ENCODE data around the gene TRPC4AP.

Gene TRPC4AP

GRCh38 chr20:34987288-34988190 is 105.1 kb downstream of the TRPC4AP start:
- no peak for DNase-seq (ENCODE audit: low spot score)

DNA sequence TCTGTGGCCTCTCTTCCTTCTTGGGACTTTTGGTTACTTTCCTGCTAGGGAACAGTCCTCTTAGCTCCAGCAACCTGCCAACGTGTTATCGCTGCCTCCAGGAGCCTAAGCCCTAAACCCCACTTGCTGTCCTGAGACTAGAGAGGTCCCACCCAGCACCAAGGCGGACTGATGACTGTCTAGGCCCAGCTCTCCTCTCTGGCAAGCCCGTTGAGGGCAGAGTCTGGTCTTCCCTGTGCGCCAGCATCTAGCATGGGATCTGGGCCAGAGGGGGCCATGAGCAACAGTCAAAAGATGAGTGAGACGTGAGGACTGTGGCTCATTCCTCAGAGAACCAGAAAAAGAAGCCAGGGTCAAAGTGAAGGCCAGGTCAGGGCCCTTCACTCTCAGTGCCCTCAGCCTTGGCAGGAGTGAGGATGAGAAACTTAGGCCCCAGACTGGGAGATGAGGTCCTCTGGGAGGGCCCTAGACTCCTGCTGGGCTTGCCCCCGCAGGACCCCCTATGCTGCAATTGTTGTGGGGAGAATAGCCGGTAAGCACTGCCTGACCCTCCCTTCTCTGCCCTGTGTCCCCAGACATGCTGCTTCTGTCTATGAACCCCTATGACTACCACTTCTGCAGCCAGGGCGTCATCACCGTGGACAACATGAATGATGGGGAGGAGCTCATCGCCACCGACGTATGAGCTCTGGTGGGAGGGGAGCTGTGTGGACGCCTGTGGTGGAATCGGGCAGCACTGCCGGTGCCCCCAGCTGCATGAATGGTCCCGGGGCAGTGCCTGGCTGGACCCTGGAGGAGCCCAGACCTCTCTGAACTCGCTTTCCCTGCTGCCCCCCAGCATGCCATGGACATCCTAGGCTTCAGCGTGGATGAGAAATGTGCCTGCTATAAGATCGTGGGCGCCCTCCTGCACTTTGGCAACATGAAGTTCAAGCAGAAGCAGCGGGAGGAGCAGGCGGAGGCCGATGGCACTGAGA is 106.0 kb downstream of the TRPC4AP start:
- no peak for DNase-seq (ENCODE audit: low spot score)

GRCh38 chr20:34985461-34986310 is 106.9 kb downstream of the TRPC4AP start:
- DNase-seq (ENCODE audit: low spot score), result no peak

DNA sequence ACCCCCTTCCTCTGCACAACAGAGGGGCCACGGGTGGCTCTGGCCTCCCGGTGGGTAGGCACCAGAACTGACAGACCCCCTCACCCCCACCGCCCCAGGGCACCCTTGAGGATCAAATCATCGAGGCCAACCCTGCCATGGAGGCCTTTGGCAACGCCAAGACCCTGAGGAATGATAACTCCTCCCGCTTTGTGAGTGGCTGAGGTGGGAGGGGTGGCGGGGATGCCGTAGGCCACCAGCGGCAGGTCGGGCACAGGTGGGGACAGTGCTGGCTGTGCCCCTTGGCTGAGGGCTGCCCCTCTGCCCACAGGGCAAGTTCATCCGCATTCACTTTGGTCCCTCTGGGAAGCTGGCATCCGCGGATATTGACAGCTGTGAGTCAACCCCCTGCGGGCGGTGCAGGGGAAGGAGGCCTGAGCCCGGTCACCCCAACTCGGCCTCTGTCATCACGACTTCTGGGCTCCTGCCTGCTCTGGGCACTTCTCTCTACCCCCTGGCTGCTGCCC is 107.8 kb downstream of the TRPC4AP start:
- DNase-seq (ENCODE audit: low spot score), result no peak

- DNase-seq (ENCODE audit: low spot score), result no peak
Observed at GRCh38 chr20:34983995-34984735, 108.4 kb downstream of the TRPC4AP start.

DNA sequence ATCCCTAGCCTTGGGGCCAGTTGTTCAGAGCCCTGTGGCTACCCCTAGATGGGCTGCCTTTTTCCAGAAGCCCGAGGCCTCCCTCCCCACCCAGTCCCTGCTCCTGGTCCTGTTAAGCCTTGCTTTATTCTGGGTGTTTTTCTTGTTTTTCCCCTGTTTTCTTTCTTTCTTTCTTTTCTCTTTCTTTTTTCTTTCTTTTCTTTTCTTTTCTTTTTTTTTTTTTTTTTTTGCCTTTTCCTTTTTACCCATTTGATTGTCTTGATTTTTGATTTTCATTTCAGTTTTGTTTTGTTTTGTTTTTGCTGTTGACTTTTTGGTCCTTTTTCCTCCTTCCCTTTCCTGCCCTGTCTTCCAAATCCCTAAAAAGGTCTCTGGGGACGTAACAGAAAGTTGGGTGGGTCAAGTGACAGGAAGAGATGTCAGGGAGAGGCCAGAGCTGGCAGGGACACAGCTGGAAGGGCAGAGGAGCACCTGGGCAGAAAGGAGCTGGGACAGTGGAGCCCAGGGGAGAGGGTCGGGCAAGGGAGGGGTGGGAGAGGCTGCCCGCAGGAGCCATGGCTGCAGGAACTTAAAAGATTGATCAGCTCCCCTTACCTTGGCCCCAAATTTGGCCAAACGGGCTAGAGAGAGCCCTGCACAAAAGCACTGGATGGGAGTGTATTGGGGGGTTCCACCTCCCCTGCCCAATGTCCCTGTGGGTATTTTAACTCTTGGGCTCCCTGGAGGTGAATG is 109.4 kb downstream of the TRPC4AP start:
- DNase-seq (ENCODE audit: low spot score), result no peak

DNA sequence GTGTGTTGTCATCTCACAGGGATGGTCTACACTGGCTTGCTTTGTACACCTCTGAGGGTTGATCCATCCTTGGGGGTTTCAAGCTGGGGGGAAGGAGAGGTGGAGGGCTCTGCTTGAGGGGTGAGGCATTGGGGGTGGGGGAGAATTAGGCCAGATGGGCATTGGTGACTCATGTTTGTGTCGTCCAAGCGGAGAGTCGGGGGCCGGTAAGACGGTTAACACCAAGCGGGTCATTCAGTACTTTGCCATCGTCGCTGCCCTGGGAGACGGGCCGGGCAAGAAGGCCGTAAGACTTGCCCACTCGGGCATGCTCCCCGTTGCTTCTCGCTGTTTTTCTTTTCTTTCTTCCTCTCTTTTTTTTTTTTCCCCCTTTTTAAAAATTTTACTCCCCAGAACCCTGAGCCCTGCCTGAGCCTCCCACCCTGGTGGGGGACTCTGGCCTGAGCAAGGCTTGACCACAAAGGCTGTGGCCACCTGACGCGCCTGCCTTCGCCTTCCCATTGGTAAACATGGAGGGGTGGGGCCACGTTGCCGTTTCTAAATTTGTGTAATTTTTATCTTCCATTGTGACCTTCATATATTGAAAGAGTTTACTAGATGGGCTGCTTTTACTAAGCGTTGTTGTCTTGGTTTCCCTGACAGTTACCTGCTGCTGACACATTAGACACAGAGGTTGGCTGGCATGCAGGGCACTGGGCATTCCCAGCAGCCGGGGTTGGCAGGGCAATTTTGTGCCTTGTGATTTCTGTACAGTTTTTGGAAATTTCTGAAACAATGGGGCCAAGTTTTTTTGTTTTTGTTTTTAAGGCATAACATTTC is 110.1 kb downstream of the TRPC4AP start:
- DNase-seq (ENCODE audit: low spot score), result no peak

DNA sequence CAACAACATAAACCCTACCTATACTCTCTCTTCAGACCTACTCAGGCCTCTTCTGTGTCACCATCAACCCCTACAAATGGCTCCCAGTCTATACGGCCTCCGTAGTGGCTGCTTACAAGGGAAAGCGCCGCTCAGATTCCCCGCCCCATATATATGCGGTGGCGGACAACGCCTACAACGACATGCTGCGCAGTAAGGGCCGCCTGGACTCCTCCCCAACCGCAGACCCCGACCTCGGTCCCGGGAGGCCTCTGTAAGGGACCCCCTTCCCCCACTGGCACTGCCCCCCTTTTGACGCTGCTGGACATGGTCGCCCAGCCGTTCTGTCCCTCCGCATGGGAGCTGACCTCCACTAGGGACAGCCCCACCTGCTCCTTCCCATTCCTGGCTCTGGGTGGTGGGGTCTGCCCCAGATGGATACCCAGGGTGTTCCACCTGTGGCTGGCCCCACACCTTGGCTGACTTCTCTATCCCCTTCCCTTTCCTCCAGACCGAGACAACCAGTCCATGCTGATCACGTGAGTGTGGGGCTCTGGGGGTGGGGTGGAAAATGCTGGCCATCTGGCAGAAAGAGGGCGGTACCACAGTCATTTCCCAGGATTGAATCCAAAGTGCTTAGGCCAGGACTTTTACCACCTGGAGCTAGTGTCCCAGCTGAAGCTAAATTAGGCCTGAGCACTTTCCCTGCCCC is 111.9 kb downstream of the TRPC4AP start:
- no peak for DNase-seq (ENCODE audit: low spot score)

- no peak for DNase-seq (ENCODE audit: low spot score)
Observed at GRCh38 chr20:34979366-34980153, 113.0 kb downstream of the TRPC4AP start.

DNA sequence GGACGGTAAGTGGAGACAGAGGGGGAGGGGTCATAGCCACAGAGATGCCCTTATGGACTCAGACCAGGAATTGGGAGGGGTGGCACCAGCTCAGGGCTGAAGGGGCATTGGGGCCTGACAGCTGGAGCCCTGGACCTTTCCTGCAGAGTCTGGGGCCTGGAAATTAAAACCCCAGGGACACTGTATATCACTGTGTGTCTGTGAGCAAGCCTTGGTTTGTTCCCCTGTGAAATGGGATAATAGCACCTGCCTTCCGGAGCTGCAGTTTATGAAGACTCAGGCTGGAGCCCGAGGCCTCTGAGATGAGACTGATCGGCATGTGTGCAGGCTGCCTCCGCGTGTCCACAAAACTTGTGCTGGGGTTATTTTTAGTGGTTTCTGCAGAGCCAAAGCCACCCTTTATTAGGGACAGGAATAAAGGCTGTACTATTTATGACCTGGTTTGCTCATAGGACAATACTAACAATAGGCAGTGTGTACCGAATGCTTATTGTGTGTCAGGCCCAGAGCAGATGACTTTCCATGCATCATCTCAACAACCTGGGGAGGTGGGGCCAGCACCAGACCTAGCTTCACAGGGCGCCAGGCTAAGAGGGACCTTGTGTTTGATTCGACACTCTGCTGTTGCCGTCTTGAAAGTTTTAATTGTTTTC is 114.4 kb downstream of the TRPC4AP start:
- DNase-seq (ENCODE audit: low spot score), result peak; percentile 35

DNA sequence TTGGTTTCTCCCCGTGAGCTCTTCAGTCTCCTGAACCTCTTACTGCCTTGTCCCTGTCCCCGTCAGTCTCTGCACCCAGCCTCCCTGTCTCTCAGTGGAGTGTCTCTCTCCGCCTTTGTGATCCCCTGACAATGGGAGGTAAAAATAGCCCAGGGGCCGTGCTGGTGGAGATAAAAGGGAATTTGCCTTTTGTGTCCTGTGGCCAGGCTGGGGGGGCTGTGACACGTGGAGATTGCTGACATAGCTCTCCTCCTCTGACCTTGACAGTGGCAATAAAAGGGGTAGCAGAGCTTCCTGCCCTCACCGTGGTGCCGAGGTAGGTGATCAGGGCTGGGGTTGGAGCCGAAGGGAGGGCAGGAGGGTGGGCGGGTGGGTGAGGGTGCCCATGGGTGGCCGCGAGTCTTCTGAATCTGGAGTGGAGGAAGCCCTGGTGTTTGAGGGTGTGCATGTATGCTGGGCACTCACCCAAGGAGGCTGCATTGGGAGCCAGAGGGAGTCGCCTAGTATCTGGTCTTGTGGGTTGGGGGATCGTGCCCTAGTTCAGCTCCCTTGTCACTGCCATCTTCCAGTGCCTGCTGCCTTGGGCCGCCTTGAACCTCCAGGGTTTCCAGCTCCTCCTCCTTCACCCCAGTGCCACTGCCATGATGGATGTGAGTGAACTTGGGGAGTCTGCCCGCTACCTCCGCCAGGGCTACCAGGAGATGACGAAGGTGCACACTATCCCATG is 115.1 kb downstream of the TRPC4AP start:
- no peak for DNase-seq (ENCODE audit: low spot score)

GRCh38 chr20:34976286-34976685 is 116.3 kb downstream of the TRPC4AP start:
- no peak for DNase-seq (ENCODE audit: low spot score)

DNA sequence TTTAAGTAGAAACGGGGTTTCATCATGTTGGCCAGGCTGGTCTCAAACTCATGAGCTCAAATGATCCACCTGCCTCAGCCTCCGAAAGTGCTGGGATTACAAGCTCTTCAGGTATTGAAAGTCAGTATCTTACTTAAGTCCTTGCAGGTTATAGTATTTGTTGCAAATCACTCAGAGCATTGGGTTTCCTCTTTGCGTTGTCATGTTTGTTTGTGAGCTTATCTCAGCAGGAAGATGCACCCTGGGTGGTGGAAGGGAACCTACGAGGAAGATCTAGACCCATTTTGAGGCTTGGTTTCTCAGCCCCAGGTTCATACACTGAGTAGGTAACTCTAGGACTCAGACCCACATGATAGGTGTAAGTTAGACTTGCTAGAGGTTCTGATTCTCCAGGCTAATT is 118.4 kb downstream of the TRPC4AP start:
- DNase-seq (ENCODE audit: low spot score), result no peak

GRCh38 chr20:34971561-34972235 is 120.9 kb downstream of the TRPC4AP start:
- no peak for DNase-seq (ENCODE audit: low spot score)

- no peak for DNase-seq (ENCODE audit: low spot score)
Observed at GRCh38 chr20:34970846-34971560, 121.6 kb downstream of the TRPC4AP start.
